Stimulated activated CD4-positive, alpha-beta T cell treated with anti-CD3 and anti-CD28 coated beads, Interleukin-4, amount 100 ng/mL, for 24 hours (primary cell): ENCODE measurements around the gene TACR1.

ENCODE experiments used
- DNase-seq: peaks from one replicate; pipeline ENCODE4 v3.0.0-alpha.2; 2020

TACR1 gene

DNA sequence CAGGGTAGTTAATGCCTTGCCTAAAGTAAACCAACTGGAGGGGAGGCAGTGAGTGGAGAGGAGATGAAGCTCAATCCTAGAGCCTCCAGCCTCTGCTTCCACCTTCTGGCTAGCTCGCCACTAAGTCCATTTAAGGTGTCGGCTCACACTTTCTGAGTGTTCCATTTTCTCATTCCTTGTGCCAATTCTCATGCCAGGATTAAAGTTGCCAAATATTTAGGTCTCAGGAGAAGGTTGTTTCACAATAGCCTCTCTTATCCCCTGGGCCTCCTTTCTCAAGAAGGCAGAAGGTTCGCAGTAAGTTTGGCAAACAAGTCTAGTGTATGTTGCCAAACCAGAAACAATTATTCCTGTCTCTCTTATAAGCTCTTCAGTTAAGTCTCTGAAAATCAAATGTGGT, 57.2 kb downstream of the TACR1 start:
- no peak for DNase-seq

DNA sequence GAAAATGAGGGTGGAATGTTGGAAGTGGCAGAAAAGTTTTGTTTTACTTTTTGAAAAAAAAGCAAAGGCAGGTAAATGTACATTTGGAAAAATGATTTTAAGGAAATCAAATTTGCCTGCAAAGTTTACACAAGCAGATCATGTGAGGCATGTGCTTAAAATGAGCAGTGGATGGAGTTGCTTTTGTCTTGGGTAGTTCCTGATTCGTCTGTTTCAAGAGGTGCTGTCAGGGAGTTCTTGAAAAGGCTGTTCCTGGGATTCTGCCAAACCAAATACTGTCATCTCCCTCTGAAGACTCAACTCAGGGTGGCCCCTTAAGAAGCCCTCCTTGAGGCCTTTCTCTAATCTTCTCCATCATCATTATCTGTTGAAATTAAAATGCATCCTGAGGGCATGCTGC, 59.0 kb downstream of the TACR1 start:
- no peak for DNase-seq

DNA sequence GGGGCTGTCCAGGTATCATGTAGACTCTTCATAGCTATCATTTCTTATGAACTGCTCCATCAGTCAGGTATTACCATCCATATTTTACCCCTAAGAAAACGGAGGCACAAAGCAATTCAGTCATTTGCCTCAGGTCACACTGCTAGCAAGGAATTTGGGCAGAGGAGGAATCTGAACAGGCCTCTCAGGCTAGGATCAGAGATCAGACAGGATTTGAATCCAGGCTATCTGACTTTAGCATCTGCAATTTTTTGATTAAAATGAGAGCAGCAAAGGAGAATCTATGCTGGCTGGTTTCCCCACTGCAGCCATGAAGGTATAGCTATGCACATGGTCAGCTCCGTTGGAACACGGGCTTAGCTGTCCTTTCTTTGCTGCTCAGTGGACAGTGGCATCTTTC, 60.1 kb downstream of the TACR1 start:
- no peak for DNase-seq

DNA sequence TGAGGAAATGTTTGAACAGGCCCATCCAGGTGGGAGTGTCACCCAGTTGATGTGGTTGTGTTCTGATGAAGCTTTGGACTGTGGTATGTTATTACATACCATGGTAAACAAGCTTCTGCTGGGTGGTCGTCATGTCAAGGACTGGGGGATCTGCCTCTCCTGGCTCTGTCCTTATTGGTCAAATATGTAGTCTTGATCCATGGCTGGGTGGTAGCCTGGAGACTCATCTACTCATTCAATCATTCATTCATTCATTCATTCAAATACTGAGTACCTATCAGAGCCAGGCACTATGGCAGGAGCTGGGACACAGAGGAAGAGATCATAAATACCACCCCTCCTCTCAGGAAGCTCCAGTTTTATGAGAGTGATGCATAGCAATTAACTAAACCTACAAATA, 60.8 kb downstream of the TACR1 start:
- DNase-seq = no peak

DNA sequence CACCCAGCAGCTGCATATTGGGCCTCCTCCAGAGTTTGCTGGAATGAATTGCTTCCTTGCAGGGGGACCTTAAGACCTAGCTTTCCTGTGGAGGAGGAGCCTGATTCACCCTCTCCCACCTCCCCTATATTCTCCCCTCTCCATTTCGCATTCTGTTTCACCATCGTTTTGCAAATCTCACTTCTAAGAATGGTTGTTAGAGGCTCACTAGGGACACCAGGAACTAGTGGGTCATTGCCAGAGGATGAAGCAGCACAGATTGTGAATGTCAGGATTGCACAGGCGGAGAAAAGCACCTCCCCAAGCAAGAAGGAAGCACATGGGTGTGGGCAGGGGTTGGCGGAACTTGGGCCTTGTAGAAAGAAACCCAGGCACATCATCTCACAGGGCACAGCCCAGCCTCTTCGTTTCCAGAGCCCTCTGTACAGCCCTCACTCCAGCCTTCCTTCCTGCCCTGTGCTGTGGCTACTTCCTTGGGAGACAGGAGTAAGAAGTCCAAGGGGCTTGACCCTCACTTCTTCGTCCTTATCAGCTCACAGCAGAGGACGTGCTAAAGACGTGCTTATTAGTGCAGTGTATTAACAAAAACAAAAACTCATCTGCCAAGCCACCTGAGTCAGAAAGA, 63.4 kb downstream of the TACR1 start:
- no peak for DNase-seq

DNA sequence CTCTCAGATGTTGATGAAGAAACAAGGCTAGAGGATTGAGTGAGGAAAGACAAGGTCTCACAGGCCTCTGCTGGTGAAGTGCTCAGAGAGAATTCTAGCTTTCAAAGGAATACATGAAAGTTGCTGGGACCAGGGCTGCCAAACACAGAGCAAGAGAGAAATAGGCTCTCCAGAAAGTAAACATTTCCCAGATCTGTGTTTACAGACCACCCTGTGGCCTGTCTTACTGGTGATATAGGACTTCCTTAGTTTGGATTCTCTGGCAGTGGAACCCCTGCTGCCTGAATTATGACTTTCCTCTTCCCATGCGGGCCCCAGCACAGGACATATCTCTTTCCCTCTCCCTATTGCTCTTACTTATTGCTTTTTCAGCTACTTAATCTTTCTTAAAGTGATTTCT, 64.5 kb downstream of the TACR1 start:
- DNase-seq = no peak

DNA sequence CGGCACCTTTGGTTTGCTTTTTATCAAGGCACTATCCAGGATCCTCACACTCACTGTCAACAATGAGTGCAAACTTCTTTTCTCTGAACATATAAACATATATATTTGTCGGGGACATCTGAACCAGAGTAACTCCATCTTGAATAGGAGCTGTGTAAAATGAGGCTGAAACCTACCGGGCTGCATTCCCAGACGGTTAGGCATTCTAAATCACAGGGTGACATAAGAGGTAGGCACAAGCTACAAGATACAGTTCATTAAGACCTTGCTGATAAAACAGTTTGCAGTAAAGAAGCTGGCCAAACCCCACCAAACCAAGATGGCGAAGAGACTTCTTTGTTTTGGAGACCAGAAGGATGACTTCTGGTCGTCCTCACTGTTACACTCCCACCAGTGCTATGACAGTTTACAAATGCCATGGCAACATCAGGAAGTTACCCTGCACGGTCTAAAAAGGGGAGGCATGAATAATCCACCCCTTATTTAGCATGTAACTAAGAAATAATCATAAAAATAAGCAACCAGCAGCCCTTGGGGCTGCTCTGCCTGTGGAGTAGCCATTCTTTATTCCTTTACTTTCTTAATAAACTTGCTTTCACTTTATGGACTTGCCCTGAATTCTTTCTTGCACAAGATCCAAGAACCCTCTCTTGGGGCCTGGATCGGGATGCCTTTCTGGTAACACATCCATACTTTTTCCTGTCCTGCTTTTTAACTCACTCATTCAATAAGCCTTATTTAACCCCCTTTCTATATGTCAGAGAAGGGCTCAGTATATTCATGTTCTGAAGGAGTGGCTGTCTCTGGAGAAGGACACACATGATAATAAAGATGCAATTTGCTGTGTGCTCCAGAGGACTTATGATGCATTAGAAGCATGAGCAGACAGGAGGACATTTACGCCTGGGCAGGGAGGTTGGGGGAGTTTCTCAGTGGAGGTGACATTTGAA, 65.4 kb downstream of the TACR1 start:
- DNase-seq = no peak

DNA sequence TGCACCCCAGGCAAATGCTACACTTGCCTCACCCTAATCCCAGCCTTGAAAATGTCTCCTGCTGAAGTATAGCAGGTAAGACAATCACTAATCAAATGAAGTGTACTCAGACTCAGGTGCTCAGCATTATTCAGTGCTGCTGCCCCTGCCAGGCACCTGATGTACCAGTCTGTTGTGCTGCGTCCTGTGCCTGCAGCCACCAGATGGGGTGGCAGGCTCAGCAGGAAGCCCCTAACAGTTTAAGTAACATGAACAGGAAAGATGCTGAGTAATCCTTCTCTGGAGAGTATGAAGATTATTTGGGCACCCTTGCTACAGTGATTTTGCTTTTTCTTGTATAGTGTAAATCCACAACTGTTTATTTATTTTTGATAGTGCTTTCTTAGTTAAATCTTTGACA, 69.1 kb downstream of the TACR1 start:
- no peak for DNase-seq

DNA sequence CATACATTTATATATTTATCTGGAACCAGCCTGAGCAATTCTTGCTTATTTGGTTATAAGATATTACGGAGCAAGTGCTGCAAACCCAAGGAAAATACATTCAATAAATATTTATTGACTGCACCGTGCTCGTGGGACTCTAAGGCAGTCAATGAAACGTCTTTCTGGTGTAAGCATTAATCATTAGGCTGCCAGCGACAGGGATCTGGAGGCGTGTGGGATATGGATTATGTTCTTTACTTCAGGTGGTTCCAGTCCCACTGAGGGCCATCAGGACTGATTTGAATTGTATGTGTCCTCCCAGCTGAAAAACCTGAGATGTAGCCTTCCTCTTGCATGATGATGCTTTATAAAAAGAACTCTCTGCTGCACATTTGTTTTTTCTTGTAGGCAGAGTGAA, 75.4 kb downstream of the TACR1 start:
- no peak for DNase-seq

DNA sequence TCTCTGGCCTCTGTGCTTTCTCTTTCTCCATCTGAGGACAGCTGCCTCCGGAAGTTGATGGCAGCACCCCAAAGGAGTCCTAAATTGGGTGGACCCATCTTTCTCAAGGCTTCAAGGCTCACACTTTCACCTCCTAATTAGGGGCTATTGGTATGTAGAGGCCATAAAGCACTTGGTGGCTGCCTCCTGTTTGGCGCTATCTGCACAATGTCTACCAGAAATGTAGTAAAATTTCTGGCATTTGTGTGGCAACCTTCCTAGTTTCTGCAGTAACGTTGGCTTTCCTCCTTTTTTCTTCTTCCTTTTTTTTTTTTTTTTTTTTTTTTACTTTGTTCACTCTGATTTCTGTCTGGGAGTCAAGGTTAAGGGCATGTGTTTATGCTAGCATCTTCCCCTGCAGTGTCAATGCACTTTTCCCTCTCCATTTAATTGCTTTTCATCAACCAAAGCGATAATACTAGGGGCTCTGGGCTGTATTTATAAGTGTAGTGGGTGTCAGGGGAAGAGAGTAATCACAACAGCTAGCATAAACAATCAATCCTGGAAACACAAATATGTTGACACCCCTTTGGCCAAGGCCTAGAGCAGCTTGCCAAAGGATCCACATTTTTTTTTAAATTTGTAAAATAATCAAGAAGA, 86.0 kb downstream of the TACR1 start:
- no peak for DNase-seq

DNA sequence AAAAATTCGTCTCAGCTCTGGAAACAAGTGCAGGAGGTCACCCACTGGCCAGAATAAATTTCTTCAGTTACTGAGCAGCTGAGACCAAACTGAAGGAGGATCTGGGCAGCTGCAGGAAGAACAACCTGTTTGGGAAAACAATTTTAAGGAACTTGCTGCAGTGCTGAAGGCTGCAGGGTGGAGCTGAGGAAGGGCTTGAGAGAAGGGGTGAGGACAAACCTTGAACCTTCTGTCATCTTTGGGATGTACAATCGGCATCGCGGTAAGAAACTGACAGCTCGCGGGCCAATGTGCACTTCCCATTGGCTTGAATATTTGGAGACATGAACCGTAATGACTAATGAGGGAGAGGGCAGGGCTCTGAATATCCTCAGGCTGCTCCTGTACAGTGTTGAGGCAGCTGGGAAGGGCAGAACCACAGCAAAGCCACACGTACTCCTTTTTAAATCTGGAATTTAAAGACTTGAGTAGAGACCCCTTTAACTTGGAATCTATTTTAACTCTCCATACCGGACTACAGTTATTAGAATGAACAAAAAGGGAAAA, 90.3 kb downstream of the TACR1 start:
- DNase-seq = no peak

DNA sequence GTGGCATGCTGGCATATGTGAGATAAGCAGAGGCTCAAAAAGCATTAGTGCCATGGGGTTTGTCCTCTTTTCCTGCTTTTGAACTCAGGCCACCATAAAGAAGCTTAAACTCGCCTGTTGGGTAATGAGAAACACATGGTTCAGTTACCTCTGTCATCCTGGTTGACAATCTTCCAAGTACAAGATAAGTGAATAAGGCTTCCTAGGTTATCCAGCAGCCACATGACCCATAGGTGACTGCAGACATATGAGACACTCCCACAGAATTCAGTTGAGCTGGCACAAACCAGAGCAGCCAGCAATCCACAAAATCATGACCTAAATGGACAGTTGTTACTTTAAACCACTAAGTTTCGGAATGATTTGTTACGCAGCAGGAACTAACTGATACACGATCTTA, 97.3 kb downstream of the TACR1 start:
- DNase-seq = no peak

DNA sequence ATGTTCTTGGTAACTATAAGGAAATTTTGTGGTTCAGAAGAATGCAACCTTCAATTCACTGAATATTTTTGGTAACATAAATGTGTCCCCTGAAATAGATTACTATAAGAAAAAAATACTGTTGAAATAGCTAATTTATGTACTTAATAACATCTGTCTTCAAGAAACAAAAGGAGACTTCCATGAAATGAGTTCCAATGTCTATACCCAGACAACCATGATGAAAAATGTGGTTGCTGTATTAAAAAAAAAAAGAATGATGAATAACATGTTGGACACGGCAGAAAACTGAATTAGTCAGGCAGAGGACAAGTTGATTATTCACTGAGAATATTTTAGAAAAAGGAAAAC, 98.5 kb downstream of the TACR1 start:
- no peak for DNase-seq

DNA sequence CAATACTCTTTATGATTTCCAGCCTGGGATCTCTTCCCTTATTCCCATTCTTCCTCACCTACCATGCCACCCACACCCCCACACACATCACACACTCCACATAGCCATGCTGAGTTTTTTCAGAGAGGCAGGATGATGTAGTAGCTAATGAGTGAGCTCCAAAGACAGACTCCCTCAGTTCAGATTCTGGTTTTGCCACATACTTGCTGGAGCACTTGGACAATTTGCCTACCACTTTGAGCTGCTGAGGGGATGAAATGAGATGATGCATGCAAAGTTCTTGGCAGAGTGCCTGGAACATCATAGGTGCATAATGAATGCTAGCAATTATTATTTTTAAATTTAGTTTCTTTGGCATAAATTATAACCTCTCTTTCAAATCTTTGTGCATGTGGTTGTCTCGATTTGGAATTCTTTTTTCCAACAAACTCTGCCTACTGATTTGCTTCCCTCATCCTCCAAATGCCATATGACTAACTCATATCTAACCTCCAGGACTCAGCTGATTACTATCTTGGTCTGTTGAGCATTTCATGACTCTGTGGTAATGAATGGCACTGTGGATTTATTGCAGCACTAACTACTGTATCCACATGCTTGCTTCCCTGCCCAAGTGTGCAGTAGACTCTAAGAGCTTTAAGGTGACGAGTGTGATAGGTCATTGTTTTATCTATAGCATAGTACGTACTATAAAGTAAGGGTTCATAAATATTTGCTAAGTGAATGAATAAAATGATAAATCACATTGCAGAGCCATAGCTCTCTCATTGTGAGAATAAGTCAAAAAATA, 99.1 kb downstream of the TACR1 start:
- no peak for DNase-seq

DNA sequence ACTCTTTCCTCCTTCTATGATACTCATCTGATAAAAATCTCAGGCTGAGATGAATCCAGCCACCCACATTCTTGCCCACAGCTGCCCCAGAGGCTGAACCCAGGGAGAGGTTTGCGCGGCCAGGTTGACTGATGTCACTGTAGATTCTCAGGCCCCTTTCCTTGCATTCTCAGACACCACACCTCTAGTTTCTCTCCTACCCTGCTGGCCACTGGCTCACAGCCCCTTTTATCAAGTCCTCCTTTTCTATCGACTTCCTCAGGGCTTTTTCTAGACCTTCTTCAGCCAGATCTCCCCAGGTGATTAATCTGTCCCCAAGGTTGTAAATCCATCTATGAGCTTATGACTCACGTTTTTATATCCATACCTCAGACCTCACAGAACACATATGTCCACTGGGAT, 99.8 kb downstream of the TACR1 start:
- DNase-seq = no peak

DNA sequence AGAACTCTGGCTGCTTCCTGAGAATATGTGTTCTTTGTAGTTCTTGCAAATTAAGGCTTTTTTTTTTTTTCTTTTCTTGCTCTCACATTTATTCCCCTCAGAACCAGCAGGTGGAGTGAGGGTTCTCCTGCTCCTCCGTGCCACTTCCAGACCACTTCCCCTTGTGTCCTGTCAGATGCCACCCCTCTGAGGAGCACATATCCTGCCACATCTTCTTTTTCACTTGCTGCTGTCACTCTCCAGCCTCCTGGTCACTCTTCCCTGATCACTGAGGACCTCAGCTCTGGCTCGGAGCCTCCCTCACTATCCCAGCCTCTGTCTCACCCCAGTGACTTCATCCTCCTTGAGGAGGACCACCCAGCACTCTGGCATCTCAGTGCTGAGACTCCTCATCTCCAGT, 100.5 kb downstream of the TACR1 start:
- DNase-seq = no peak

DNA sequence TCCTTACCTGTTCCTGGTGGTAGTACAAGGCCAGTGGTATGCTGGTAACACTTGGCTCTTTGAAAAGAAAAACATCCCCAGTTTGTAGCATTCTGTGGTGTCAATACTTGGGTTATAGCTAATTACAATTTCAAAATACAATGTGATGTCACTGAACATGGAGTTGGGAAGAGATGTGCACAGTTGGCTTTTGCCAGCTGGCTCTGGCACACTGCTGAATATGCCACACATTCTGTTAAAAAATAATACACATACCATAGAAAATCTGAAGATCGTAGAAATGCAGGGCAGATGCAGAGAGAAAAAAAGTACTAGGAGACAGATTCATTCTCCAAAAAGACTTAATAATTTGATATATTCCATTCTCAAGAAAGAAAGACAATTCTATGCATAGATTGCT, 101.5 kb downstream of the TACR1 start:
- no peak for DNase-seq

DNA sequence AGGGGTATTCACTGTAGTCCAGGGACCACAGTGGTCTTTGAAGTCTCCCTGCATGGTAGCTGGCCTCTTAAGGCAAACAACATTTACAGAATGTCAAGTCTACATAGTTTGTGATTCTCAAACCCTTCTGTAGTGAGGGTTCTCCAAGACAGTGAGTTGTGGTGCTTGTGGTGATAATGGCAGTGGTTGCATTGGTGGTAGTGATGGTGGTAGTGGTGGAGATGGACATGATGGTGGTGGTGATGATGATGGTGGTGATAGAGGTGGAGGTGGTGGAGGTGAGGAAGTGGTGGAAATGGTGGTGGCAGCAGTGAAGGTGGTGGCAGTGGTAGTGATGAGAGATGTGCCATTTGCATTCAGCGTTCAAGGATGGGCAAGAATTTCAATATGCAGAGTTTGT, 104.9 kb downstream of the TACR1 start:
- DNase-seq = no peak

DNA sequence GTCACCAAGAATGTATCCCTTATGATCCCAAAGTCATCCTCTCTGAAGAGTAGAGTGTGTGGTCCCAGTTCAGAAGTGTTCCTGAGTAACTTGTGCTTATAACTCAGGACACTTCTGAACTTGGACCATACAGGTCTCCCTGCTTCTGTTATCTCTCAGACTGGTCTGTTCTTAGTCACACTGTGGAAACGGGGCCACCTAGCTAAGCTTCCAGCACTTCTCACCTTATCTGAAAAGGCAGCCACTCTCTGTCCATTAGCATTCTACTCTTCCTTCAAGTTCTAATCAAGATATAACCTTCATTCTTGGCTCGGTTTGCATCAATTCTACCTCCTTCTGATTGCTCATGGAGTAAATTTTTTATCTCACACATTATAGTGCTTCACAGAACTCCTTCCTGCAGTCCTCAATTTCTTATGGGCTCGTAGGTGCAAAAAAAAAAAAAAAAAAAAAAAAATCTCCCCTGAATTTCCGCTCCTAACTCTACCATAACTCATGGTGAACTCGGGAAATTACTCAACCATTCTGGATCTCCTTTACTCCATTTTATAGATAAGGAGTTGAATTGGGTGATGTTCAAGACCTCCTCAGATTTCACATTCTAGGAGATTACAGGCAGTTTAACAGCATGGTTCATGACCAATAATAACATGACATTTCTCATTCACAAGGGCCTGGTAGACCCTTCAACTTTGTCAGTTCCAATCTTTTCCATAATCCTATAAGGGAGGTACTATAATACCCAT, 108.4 kb downstream of the TACR1 start:
- no peak for DNase-seq

DNA sequence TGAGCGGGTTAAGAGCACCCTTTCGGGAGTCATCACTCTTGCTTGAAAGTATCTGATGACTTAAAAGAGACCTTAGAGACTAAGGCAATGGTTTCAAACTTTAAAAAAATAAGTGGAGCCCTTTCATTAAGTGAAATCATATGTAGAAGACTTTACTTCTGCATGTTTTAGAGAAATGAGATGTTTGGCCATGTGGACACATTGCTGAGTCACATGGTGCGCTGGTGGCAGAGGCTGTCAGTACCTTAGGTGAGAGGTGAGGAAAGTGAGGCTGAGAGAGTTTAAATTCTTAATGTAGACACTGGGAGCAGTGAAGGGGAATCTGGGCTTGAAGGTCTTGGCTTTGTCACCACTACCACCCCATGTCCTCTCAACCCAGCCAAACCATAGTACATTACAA, 109.8 kb downstream of the TACR1 start:
- DNase-seq = no peak

DNA sequence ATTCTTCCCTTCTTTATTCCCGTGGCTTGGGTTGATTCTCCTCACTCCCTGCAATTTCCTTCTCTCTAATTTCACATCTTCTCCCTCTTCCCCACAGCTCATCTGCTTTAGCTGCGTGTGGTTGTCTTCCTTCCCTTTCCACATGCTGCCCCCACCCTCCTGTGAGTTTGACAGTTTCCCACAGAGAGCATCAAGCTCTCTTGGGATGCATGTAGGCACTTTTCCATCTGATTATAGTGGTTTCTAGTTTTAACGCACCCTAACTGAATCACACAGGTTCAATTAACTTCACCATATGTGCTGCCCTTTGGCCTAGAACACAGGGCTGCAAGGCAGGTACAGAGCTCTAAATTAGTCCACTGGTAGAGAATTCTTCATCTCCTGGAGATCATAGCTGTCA, 110.5 kb downstream of the TACR1 start:
- DNase-seq = no peak

DNA sequence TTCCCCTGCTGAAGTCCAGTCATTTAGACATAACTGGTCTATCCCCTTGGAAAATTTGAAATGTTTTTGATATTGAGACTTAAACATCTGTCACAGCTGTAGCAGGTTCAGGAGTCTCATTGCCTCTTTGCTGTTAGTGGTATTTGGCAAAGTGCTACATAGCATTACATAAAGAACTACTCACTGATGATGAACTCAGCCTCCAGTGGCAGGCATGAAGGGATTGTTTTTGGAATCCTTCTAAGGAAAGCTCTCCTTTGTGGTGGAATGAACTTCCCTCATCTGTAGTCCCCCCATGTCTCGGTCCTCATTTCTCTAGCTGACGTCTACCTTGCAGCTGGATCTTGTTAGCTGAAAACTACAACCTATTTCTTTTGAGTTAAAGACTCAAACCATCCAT, 111.6 kb downstream of the TACR1 start:
- no peak for DNase-seq
